Heart left ventricle (tissue), 13 donors: ENCODE results near the gene TRIM24.

Experiments
- POLR2A ChIP-seq, 2 donors: fragments of 450-650 bp; IDR thresholded peaks; one replicate each; pipeline ENCODE4 v1.6.1; 2017; ENCODE audit warnings: antibody characterized with exemption in 2 of 2, mild to moderate bottlenecking in 2 of 2, moderate library complexity in 2 of 2
- TF ChIP-seq, protein P1 (sequence below), 12 donors: fragments of 200-600 bp; sonication (generic) in 4 of 12; IDR thresholded peaks; one replicate each; pipeline versions ENCODE4 v1.5.0 to v1.8.0; 2018 to 2022; ENCODE audit warnings: antibody characterized with exemption in 12 of 12, mild to moderate bottlenecking in 5 of 12
- donor health status: ischemic (EF 13 %, LVEDD 7.1; RV severe dilation, severe dysfunction).
- donor health status: DM: no; HTN: yes; CAD: no.
- donor health status: DM: no; HTN: no; CAD: no.
- donor health status: ischemic (EF 25% LVEDD 6.9; RV normal size, moderate dysfunction).
- donor health status: ischemic (EF 25% LVEDD 5.7; RV mildly dilated, moderate dysfunction).
- donor health status: ischemic (EF 35%, LVEDD 5.7; RV mildly dilated, moderate dysfunction).
- donor health status: nonischemic (EF 11% LVEDD 7.7; RV severe dilation, severe dysfunction).
- donor health status: DM: yes; HTN: yes; CAD: no.
- donor health status: PGD.
- donor health status: ischemic (EF 29% LVEDD 5.4; RV normal size, mild dysfunction).
- donor health status: nonischemic (EF 23%, LVEDD 6.1; RV moderate dilation, normal function).

DNA sequence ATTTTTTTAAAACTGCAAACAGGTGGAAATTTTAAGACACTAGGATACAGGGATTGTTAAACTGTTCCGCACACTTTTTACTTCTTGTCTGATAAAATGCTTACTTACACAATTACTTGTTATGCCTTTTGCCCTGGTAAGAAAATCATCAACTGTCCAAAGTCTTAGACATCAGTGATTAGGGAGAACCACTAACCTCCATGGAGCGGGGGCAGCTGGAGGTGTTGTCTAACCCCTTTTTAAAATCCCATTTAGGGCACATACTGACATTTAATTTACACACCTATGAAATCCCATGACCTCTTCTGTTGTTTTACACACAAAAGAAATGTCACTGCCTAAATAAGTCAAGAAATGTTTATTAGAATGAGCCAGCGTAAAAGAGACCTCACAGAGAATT lies 65.7 kb downstream of the TRIM24 start:
- TF ChIP-seq, protein P1, sequence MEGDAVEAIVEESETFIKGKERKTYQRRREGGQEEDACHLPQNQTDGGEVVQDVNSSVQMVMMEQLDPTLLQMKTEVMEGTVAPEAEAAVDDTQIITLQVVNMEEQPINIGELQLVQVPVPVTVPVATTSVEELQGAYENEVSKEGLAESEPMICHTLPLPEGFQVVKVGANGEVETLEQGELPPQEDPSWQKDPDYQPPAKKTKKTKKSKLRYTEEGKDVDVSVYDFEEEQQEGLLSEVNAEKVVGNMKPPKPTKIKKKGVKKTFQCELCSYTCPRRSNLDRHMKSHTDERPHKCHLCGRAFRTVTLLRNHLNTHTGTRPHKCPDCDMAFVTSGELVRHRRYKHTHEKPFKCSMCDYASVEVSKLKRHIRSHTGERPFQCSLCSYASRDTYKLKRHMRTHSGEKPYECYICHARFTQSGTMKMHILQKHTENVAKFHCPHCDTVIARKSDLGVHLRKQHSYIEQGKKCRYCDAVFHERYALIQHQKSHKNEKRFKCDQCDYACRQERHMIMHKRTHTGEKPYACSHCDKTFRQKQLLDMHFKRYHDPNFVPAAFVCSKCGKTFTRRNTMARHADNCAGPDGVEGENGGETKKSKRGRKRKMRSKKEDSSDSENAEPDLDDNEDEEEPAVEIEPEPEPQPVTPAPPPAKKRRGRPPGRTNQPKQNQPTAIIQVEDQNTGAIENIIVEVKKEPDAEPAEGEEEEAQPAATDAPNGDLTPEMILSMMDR (IDR thresholded peaks at IDR 0.05) = no peak
- TF ChIP-seq POLR2A (IDR thresholded peaks at IDR 0.05) = no peak
